GM12878 (cell line): Measurements from ENCODE around the gene B9D1. TPM values are rescaled to one million over a fixed set of nuclear protein-coding genes. Genes with fewer than 3 reads are reported as not detected.

ENCODE experiments used
- ATAC-seq: fragments of 200-7000 bp; cut with Tn5 transposase; 3 replicates; pipeline ENCODE4 v1.9.1; 2020; ENCODE audit warnings: mild to moderate bottlenecking, moderate library complexity
- BruUV-seq: library from RNA; stranded (reverse); fragments of 400-500 nt; replicated peaks from 2 replicates; lab custom pipeline; 2021; lab: Mats Ljungman, UMichigan
- CTCF ChIA-PET: fragments of 300-600 bp; sonication (Branson Sonifier 250); formaldehyde crosslinking; extraction: SDS; loops from one replicate; lab custom pipeline; 2021; ENCODE audit warnings: inconsistent platforms; lab: Yijun Ruan, JAX
- POLR2A ChIA-PET: fragments of 350-600 bp; formaldehyde crosslinking; extraction: SDS; loops from one replicate; lab custom pipeline; 2021; ENCODE audit warnings: inconsistent platforms; lab: Charles Lee
- RAD21 ChIA-PET: fragments of 300-600 bp; sonication (Branson Sonifier 250); formaldehyde crosslinking; loops from one replicate; lab custom pipeline; 2023; ENCODE audit warnings: antibody characterized with exemption; ENCODE audit not compliant: unreplicated experiment; lab: Charles Lee
- SMC1A ChIA-PET: fragments of 300-600 bp; sonication (Branson Sonifier 250); formaldehyde crosslinking; loops from one replicate; lab custom pipeline; 2023; ENCODE audit not compliant: unreplicated experiment, uncharacterized antibody; lab: Charles Lee
- DNase-seq: peaks from one replicate; pipeline ENCODE4 v3.0.0-alpha.2; 2011; ENCODE audit warnings: low read depth, low spot score
- FAIRE-seq: peaks from 3 replicates; lab custom pipeline; 2011; peaks lifted over from hg19 to GRCh38; lab: Jason Lieb, UNC
- H2AFZ ChIP-seq: 2 replicates; pipeline ENCODE4 v1.6.0; 2011; ENCODE audit warnings: low read depth, low read length, control low read depth; ENCODE audit not compliant: control insufficient read depth
- H3K27ac ChIP-seq: 2 replicates; pipeline ENCODE4 v1.5.1; 2011; ENCODE audit warnings: control low read depth; ENCODE audit not compliant: control insufficient read depth, insufficient read depth
- H3K27me3 ChIP-seq, 2 experiments: replicated peaks in 1 of 2; 2 replicates each; pipeline versions ENCODE4 v1.6.0 to v1.6.1; 2011; ENCODE audit warnings: low read length in 1 of 2; ENCODE audit not compliant: control insufficient read depth in 2 of 2, insufficient read depth in 2 of 2
- H3K36me3 ChIP-seq, 2 experiments: 2 replicates each; pipeline ENCODE4 v1.5.1; 2011; ENCODE audit warnings: low read length in 1 of 2; ENCODE audit not compliant: control insufficient read depth in 2 of 2, insufficient read depth in 2 of 2
- H3K4me1 ChIP-seq: 2 replicates; pipeline ENCODE4 v1.6.1; 2011; ENCODE audit warnings: mild to moderate bottlenecking, low read length, moderate library complexity, mixed read lengths; ENCODE audit not compliant: control insufficient read depth, insufficient read depth
- H3K4me2 ChIP-seq: 2 replicates; pipeline ENCODE4 v1.6.0; 2011; ENCODE audit warnings: control low read depth; ENCODE audit not compliant: control insufficient read depth, insufficient read depth
- H3K4me3 ChIP-seq: fragments of 200-600 bp; sonication (generic); 2 replicates; pipeline ENCODE4 v1.5.1; 2016
- H3K79me2 ChIP-seq: 2 replicates; pipeline ENCODE4 v1.6.0; 2011; ENCODE audit warnings: low read length; ENCODE audit not compliant: control insufficient read depth, insufficient read depth
- H3K9ac ChIP-seq: 2 replicates; pipeline ENCODE4 v1.8.0; 2011; ENCODE audit warnings: low read length, control low read depth, mixed read lengths; ENCODE audit not compliant: control insufficient read depth, insufficient read depth
- H3K9me3 ChIP-seq: replicated peaks from 3 replicates; pipeline ENCODE4 v1.5.1; 2011; ENCODE audit warnings: mild to moderate bottlenecking, low read length; ENCODE audit not compliant: control insufficient read depth, insufficient read depth
- H4K20me1 ChIP-seq: 2 replicates; pipeline ENCODE4 v1.6.0; 2011; ENCODE audit not compliant: control insufficient read depth, insufficient read depth
- CEBPZ ChIP-seq: fragments of 150-350 bp; IDR thresholded peaks from 2 replicates; pipeline ENCODE4 v1.6.1; 2016; ENCODE audit warnings: low read depth, low read length
- CHD4 ChIP-seq: fragments of 200-600 bp; sonication (generic); IDR thresholded peaks from 2 replicates; pipeline ENCODE4 v1.6.1; 2016; ENCODE audit warnings: mild to moderate bottlenecking
- DPF2 ChIP-seq: fragments of 450-650 bp; IDR thresholded peaks from 2 replicates; pipeline ENCODE4 v1.6.1; 2017; ENCODE audit warnings: mild to moderate bottlenecking
- IKZF1 ChIP-seq: fragments of 450-650 bp; conservative IDR thresholded peaks from 2 replicates; pipeline ENCODE4 v1.6.1; 2017; ENCODE audit warnings: antibody characterized with exemption, mild to moderate bottlenecking
- JUNB ChIP-seq: IDR thresholded peaks from 2 replicates; pipeline ENCODE4 v1.6.1; 2016; ENCODE audit warnings: antibody characterized with exemption, mild to moderate bottlenecking
- KAT2A ChIP-seq: conservative IDR thresholded peaks from 2 replicates; pipeline ENCODE4 v1.6.1; 2011; ENCODE audit warnings: low read depth, low read length; ENCODE audit not compliant: control insufficient read depth
- MEF2A ChIP-seq: IDR thresholded peaks from 2 replicates; pipeline ENCODE4 v1.6.1; 2011; ENCODE audit warnings: low read depth, mild to moderate bottlenecking, low read length, moderate library complexity; ENCODE audit not compliant: insufficient read depth
- POLR2AphosphoS5 ChIP-seq: IDR thresholded peaks from 2 replicates; pipeline ENCODE4 v1.6.1; 2011; ENCODE audit warnings: mild to moderate bottlenecking, low read length, inconsistent platforms
- PRDM15 ChIP-seq: fragments of 450-650 bp; formaldehyde crosslinking; IDR thresholded peaks from 2 replicates; pipeline ENCODE4 v1.4.0; 2020; ENCODE audit warnings: mild to moderate bottlenecking, moderate library complexity
- SRF ChIP-seq, 2 experiments: IDR thresholded peaks; 2 replicates each; pipeline ENCODE4 v1.6.1; 2011; ENCODE audit warnings: low read depth in 2 of 2, low read length in 2 of 2, mild to moderate bottlenecking in 1 of 2, moderate library complexity in 1 of 2
- YY1 ChIP-seq: IDR thresholded peaks from 2 replicates; pipeline ENCODE4 v1.6.1; 2011; ENCODE audit warnings: low read depth, mild to moderate bottlenecking, low read length
- ZBED1 ChIP-seq: IDR thresholded peaks from 2 replicates; pipeline ENCODE4 v1.6.1; 2016; ENCODE audit warnings: borderline replicate concordance
- WGBS: methylation state at CpG from one replicate; pipeline ENCODE4 v1.1.6; 2016; ENCODE audit warnings: low lambda C conversion rate; ENCODE audit not compliant: insufficient replicate concordance, insufficient coverage; ENCODE audit errors: missing lambda C conversion rate; 5-methylcytosine and 5-hydroxymethylcytosine counted together
- in situ Hi-C: fragments of 300-500 bp; cut with MboI; formaldehyde crosslinking; loops from 9 replicates; pipeline ENCODE4 v1.14.3; 2018; ENCODE audit warnings: mixed read lengths
- intact Hi-C: fragments of 100-400 bp; cut with micrococcal nuclease; formaldehyde crosslinking; loops from one replicate; pipeline ENCODE4 v1.14.2; 2022; ENCODE audit not compliant: unreplicated experiment
- polyA plus RNA-seq, 11 experiments: library from polyadenylated mRNA; depleted of rRNA in 4 of 11; unstranded in 6 of 11; stranded (reverse) in 5 of 11; fragments of >200 nt; fragmentation: Nextera tagmentation in 4 of 11; fragmentation: Illumina TruSeq in 1 of 11; extraction: Ambion mirVana in 4 of 11; extraction: Trizol in 1 of 11; gene quantifications; 1 replicate in 1 of 11; 2 replicates in 10 of 11; pipeline versions ENCODE4 v1.2.1 to v1.2.3, GENCODE V29; 2011 to 2016; ENCODE audit warnings: inconsistent platforms in 2 of 11, missing spikeins in 2 of 11, low read depth in 1 of 11
- total RNA-seq, 4 experiments: library from RNA; depleted of rRNA in 3 of 4; stranded (reverse); fragments of >200 nt in 3 of 4; fragmentation: Illumina TruSeq in 1 of 4; extraction: Trizol in 1 of 4; gene quantifications; 2 replicates each; pipeline versions ENCODE4 v1.2.1 to v1.2.3, GENCODE V29; 2013 to 2021

The B9D1 gene
- total and polyA plus RNA-seq, 10 of the 15 experiments (the other 5 are each of a cell fraction or from before 2014, with no cell fraction given) = 5.9 to 18.3 (median 9.8) TPM

GRCh38 chr17:19298569-19299213 lies 63.8 kb downstream of the B9D1 start (continued):
- TF ChIP-seq POLR2AphosphoS5 (no peak), MEF2A (no peak), ZBED1 (no peak)

DNA sequence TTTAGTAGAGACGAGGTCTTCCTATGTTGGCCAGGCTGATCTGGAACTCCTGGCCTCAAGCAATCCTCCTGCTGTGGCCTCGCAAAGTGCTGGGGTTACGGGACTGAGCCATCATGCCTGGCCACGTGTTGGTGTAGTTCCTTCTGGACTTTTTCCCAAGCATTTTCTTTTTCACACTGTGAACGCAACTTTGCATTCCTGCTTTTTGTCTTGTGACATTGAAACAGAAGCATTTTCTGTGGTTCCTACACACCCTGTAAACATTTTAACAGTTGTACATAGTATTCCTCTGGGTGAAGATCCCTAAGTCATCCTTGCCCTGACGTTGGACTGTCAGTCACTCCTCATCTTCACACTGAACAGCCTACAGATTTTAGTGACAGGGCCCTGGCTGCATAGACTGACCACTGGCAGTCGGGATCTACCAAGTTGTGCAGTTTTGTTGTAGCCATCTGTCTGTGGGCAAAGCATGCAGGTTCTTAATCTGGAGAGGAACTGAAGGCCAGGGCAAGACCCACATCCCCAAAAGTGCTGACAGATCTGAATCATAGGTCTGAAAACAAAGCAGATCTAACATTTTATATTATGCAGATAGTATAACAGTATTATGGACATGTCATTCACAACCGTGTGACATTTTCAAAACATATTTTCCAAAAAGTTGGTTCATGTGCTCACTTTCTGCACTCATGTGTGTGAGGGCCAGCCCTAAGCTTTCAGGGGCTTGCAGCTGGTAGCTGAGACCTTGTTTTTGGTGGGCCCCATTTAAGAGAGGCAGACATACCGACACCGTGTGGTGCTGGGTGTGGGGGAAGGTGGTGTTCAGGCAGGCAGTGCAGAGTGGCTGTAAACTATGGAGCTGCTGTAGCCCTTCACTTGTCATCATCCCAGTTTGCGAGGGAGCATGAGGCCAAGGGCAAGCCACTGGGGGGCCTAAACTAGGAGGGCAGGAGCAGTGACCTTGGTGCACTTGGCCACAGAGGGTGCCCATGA lies 65.4 kb downstream of the B9D1 start:
- H3K79me2 ChIP-seq = no peaks in the 10 kb centered on the region
- CTCF ChIA-PET = no interaction called here
- no peak for DNase-seq
- POLR2A ChIA-PET = no interaction called here
- WGBS = 45% methylated on average over 11 of the region's 11 CpGs
- RAD21 ChIA-PET = no interaction called here
- intact Hi-C loops = no loop called here
- H3K36me3 ChIP-seq = no peaks in the 10 kb centered on the region
- no peaks in the 10 kb centered on the region for H3K27me3 ChIP-seq
- no peaks in the 10 kb centered on the region; the same call in 1 of the 2 replicates for H4K20me1 ChIP-seq
- H3K4me3 ChIP-seq = no peak overlapping the region
- FAIRE-seq = no peak
- BruUV-seq = no TSS peak
- H3K27ac ChIP-seq = no peak overlapping the region
- H3K9me3 ChIP-seq = no peaks in the 10 kb centered on the region
- ATAC-seq = no peak
- no peak overlapping the region for H2AFZ ChIP-seq
- no peak overlapping the region for H3K4me2 ChIP-seq
- SMC1A ChIA-PET = no interaction called here
- no peak overlapping the region for H3K9ac ChIP-seq
- H3K4me1 ChIP-seq = no peaks in the 10 kb centered on the region; the same call in 1 of the 2 replicates
- in situ Hi-C loops = no loop called here
- TF ChIP-seq CHD4 = no peak
- no peak for TF ChIP-seq IKZF1
- TF ChIP-seq JUNB = no peak
- TF ChIP-seq DPF2 = no peak
- no peak for TF ChIP-seq PRDM15
- TF ChIP-seq YY1 = no peak
- no peak for TF ChIP-seq KAT2A
- TF ChIP-seq SRF (IDR thresholded peaks at IDR 0.05; ENCODE audit: low read depth in 2 of 2, low read length in 2 of 2) = no peak
- TF ChIP-seq CEBPZ = no peak
